Muscle of leg (tissue), 16 donors: ENCODE data around the gene PDK4. TPM values are rescaled to one million over a fixed set of nuclear protein-coding genes. Genes with fewer than 3 reads are reported as not detected.

Experiments used
- DNase-seq: peaks from one replicate; pipeline ENCODE4 v3.0.0; 2013
- H3K27ac ChIP-seq: one replicate; pipeline ENCODE4 v1.5.1; 2013; ENCODE audit warnings: mild to moderate bottlenecking, low read length, control low read depth
- H3K27me3 ChIP-seq: one replicate; pipeline ENCODE4 v1.6.1; 2013; ENCODE audit warnings: low read length; ENCODE audit not compliant: control insufficient read depth, insufficient read depth
- H3K36me3 ChIP-seq: one replicate; pipeline ENCODE4 v1.6.1; 2013; ENCODE audit warnings: low read length; ENCODE audit not compliant: control insufficient read depth, insufficient read depth
- H3K4me1 ChIP-seq: one replicate; pipeline ENCODE4 v1.6.1; 2013; ENCODE audit warnings: low read length; ENCODE audit not compliant: control insufficient read depth, insufficient read depth
- H3K4me3 ChIP-seq: one replicate; pipeline ENCODE4 v1.5.1; 2013; ENCODE audit warnings: low read length, control low read depth
- H3K9me3 ChIP-seq: replicated peaks from 2 replicates; pipeline ENCODE4 v1.6.1; 2013; ENCODE audit warnings: low read depth, low read length; ENCODE audit not compliant: control insufficient read depth
- WGBS: methylation state at CpG from one replicate; pipeline ENCODE4 v1.1.5; 2013; ENCODE audit warnings: missing lambda C conversion rate; ENCODE audit not compliant: insufficient coverage; 5-methylcytosine and 5-hydroxymethylcytosine counted together
- long read RNA-seq, 11 donors: transcript quantifications; one replicate each; lab custom pipeline, GENCODE V29; 2026
- polyA plus RNA-seq, 8 donors: library from polyadenylated mRNA; unstranded; fragments of 120-200 nt; gene quantifications; one replicate each; pipeline versions ENCODE4 v1.2.1 to v1.2.3, GENCODE V29; 2013; ENCODE audit warnings: inconsistent platforms in 1 of 8, low replicate concordance in 1 of 8; ENCODE audit not compliant: insufficient read length in 8 of 8, insufficient read depth in 1 of 8
- total RNA-seq: library from RNA; stranded (reverse); fragments of 120-200 nt; gene quantifications from one replicate; pipeline ENCODE4 v1.2.4, GENCODE V29; 2013

Gene PDK4
- total RNA-seq, result 13.6 TPM
- 10 to 100 TPM; 11.2 to 17.8 (median 14.3) TPM for polyA plus RNA-seq
- long read RNA-seq, donor 1, partial matches to known transcripts, result 0 of 1 reads
- long read RNA-seq, donor 1, other reads (novel, unspliced or antisense), result 0 of 1 reads
- long read RNA-seq, donor 2, partial matches to known transcripts, result 0 of 1 reads
- long read RNA-seq, donor 2, other reads (novel, unspliced or antisense), result 0 of 1 reads
- long read RNA-seq, donor 3, partial matches to known transcripts, result 0 of 4 reads
- long read RNA-seq, donor 3, other reads (novel, unspliced or antisense), result 0 of 4 reads
- long read RNA-seq, donor 4, partial matches to known transcripts, result 0 of 3 reads
- long read RNA-seq, donor 4, other reads (novel, unspliced or antisense), result 0 of 3 reads
- long read RNA-seq, donor 5, partial matches to known transcripts, result 0 of 4 reads
- long read RNA-seq, donor 5, other reads (novel, unspliced or antisense), result 0 of 4 reads
- long read RNA-seq, donor 6, partial matches to known transcripts, result 0 of 4 reads
- long read RNA-seq, donor 6, other reads (novel, unspliced or antisense), result 0 of 4 reads
- long read RNA-seq, donor 7, partial matches to known transcripts, result 0 of 3 reads
- long read RNA-seq, donor 7, other reads (novel, unspliced or antisense), result 0 of 3 reads
- long read RNA-seq, donor 8, partial matches to known transcripts, result 0 of 1 reads
- long read RNA-seq, donor 8, other reads (novel, unspliced or antisense), result 0 of 1 reads
- long read RNA-seq, donor 9, partial matches to known transcripts, result 0 of 1 reads
- long read RNA-seq, donor 9, other reads (novel, unspliced or antisense), result 0 of 1 reads
- long read RNA-seq, donor 10, partial matches to known transcripts, result 0 of 3 reads
- long read RNA-seq, donor 10, other reads (novel, unspliced or antisense), result 0 of 3 reads
- long read RNA-seq, donor 11, partial matches to known transcripts, result 0 of 2 reads
- long read RNA-seq, donor 11, other reads (novel, unspliced or antisense), result 0 of 2 reads

- Histone ChIP-seq H3K27me3 (no peaks in the 10 kb centered on the region), H3K9me3 (no peaks in the 10 kb centered on the region), H3K4me1 (peaks cover 10% of the 10 kb centered on the region), H3K27ac (peak within 1 kb of the TSS; percentile 96), H3K36me3 (peaks cover 4% of the 10 kb centered on the region), H3K4me3 (peak within 1 kb of the TSS; percentile 87)
- DNase-seq, result peak; percentile 97
- under 1% methylated on average over 62 of the region's 63 CpGs for WGBS
Measured at GRCh38 chr7:95596198-95597063, at the start of gene PDK4. Gene PDK4, minus strand, starts transcription at chr7:95596516. Its CDS starts 223 bp downstream, at chr7:95596293.

DNA sequence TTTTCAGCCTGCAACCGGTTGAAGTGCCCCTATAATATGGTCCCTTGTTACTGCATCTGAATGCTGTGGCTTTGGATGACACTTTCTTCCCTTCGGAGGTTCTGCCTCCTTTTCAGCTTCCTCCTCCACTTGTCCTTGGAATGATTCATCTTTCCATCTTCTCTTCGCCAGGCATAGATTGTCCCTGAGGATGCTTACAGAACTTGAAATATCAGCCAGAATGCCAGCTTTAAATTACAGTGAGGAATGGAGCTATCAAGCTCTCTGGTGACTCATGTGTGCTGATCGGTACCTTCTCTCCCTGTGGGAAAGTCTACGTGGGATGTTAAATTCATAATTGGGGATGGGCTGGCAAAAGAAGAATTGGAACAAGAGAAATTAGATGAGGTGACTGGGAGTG is 45.9 kb upstream of the PDK4 start:
- Histone ChIP-seq H3K4me1 (no peaks in the 10 kb centered on the region), H3K9me3 (no peaks in the 10 kb centered on the region), H3K27me3 (no peaks in the 10 kb centered on the region), H3K27ac (no peak overlapping the region), H3K4me3 (no peak overlapping the region), H3K36me3 (no peaks in the 10 kb centered on the region)
- 65% methylated on average over 4 of the region's 5 CpGs for WGBS
- no peak for DNase-seq

DNA sequence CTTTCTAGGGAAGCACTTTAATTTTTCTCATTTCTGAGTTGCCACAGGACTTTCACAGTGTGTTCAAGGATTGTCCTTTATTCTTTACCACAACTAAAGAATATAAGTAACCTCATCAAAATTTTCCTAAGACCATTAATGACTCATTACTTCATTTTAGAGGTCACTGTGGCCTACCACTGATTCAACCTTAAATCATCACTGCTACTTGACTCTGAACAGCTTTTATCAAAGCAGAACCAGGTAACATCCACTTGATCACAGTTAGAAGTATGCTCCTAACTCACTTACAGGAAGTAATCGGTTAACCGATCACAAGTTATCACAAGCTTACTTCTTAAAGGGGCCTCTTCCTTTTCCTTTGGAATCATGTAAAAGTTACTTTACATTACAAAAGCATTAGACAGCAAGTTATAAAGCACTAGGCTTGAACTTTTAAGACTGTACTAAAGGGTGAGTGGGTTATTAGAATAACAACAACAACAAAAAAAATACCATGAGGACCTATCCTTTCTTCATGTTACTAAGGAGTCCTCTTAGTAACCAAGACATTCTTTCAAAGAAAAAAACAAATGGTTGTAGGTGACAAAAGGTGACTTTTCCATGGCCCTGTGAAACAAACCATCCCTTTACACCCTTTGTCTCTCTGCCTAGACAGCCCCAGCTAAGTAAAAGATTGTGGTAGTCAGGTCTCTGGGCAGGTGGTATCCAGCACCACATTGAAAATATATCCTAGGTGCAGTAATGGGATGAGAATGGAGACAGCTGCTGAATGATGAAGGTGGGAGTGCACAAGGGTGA is 40.0 kb upstream of the PDK4 start:
- WGBS, result no CpG with 5 or more reads among the region's 2 CpGs
- H3K4me3 ChIP-seq, result no peak overlapping the region
- H3K36me3 ChIP-seq, result no peaks in the 10 kb centered on the region
- DNase-seq, result no peak
- no peaks in the 10 kb centered on the region for H3K27me3 ChIP-seq
- H3K27ac ChIP-seq, result no peak overlapping the region
- no peaks in the 10 kb centered on the region for H3K9me3 ChIP-seq
- H3K4me1 ChIP-seq, result no peaks in the 10 kb centered on the region

DNA sequence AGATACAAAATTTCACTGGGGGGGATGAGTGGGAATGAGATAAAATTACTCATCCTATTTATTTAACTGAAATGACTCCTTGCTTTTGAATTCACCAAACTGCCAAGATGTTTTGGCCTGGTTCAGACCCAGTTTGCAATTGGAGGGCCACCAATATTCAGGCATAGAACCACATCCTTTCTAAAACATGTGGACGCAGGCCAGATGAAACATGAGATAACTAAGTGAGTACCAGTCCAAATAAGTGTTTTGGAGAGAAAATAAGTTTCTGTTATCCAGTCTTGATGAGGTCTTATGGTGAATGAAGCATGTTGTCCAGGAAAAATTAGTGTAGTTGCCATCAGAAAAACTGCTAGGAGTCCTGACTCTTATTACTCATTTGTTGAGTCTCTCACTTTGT is 36.3 kb upstream of the PDK4 start:
- no peaks in the 10 kb centered on the region for H3K9me3 ChIP-seq
- H3K27ac ChIP-seq, result no peak overlapping the region
- WGBS, result 60% methylated on average over 1 of the region's 1 CpG
- no peak overlapping the region for H3K4me3 ChIP-seq
- H3K27me3 ChIP-seq, result no peaks in the 10 kb centered on the region
- no peaks in the 10 kb centered on the region for H3K36me3 ChIP-seq
- no peaks in the 10 kb centered on the region for H3K4me1 ChIP-seq
- DNase-seq, result no peak

GRCh38 chr7:95631527-95631926 is 35.2 kb upstream of the PDK4 start:
- Histone ChIP-seq H3K27ac (no peak overlapping the region), H3K27me3 (no peaks in the 10 kb centered on the region)
- no CpG with 5 or more reads among the region's 7 CpGs for WGBS

GRCh38 chr7:95630702-95631458 is 34.6 kb upstream of the PDK4 start:
- DNase-seq, result no peak
- Histone ChIP-seq H3K27me3 (no peaks in the 10 kb centered on the region), H3K9me3 (no peaks in the 10 kb centered on the region), H3K36me3 (no peaks in the 10 kb centered on the region), H3K27ac (no peak overlapping the region), H3K4me3 (no peak overlapping the region), H3K4me1 (no peaks in the 10 kb centered on the region)
- 100% methylated on average over 1 of the region's 6 CpGs for WGBS

More at GRCh38 chr7:95631527-95631926, 35.2 kb upstream of the PDK4 start:
- no peak for DNase-seq
- no peak overlapping the region for H3K4me3 ChIP-seq
- no peaks in the 10 kb centered on the region for H3K4me1 ChIP-seq
- no peaks in the 10 kb centered on the region for H3K36me3 ChIP-seq
- no peaks in the 10 kb centered on the region for H3K9me3 ChIP-seq

DNA sequence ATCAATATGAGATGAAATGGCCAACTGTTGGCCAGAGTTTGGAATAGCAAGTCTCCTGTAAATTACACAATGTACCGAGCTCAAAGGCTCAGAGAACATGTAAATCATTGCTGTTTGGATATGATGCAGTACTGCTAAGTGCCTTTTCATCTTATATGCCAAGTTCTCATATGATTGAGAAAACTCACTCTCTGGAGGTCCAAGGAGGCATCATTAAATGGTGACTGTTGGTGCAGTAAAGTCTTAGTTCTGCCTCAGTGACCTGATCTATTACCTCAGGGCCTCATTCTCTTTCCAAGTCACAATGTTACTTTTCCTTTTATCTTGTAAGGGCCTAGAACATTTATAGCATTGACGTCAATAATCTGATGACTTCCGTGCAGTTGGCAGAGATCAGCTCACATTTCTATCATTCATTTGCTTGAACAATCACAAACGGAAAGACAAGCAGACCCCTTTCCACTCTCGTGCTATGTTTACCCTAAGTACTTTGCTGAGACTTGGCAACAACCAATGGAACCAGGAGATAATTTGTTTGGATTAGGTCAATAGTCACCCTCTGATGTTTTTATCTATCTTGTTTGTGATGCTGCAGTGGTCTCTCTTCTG is 32.6 kb upstream of the PDK4 start:
- H3K9me3 ChIP-seq, result no peaks in the 10 kb centered on the region
- no peak for DNase-seq
- H3K4me1 ChIP-seq, result no peaks in the 10 kb centered on the region

GRCh38 chr7:95623788-95624187 is 27.5 kb upstream of the PDK4 start:
- Histone ChIP-seq H3K36me3 (no peaks in the 10 kb centered on the region), H3K27me3 (no peaks in the 10 kb centered on the region), H3K27ac (no peak overlapping the region), H3K4me3 (no peak overlapping the region), H3K9me3 (no peaks in the 10 kb centered on the region), H3K4me1 (no peaks in the 10 kb centered on the region)
- DNase-seq, result no peak
- no CpG with 5 or more reads among the region's 1 CpG for WGBS

More for the DNA sequence above, 32.6 kb upstream of the PDK4 start:
- Histone ChIP-seq H3K27me3 (no peaks in the 10 kb centered on the region), H3K4me3 (no peak overlapping the region), H3K27ac (no peak overlapping the region), H3K36me3 (no peaks in the 10 kb centered on the region)
- WGBS, result 47% methylated on average over 3 of the region's 5 CpGs
